Thymus (tissue), 11 donors: Measurements from ENCODE around the gene TRAM2. TPM values are rescaled to one million over a fixed set of nuclear protein-coding genes. Genes with fewer than 3 reads are reported as not detected.

Source experiments
- DNase-seq, 9 donors: peaks; one replicate each; pipeline ENCODE4 v3.0.0-alpha.2; 2013; ENCODE audit warnings: low spot score in 9 of 9, low read depth in 6 of 9, missing footprints in 1 of 9
- H3K27ac ChIP-seq, 2 donors: one replicate each; pipeline ENCODE4 v1.5.1; 2013; ENCODE audit warnings: control low read depth in 1 of 2, low read depth in 1 of 2, low read length in 1 of 2, mild to moderate bottlenecking in 1 of 2, moderate library complexity in 1 of 2
- H3K27me3 ChIP-seq, 2 donors: one replicate each; pipeline ENCODE4 v1.5.1; 2013; ENCODE audit warnings: low read length in 1 of 2; ENCODE audit not compliant: control insufficient read depth in 2 of 2, insufficient read depth in 1 of 2
- H3K36me3 ChIP-seq, 2 donors: one replicate each; pipeline ENCODE4 v1.5.1; 2013; ENCODE audit warnings: low read length in 1 of 2, mild to moderate bottlenecking in 1 of 2, moderate library complexity in 1 of 2; ENCODE audit not compliant: control insufficient read depth in 2 of 2, insufficient read depth in 2 of 2
- H3K4me1 ChIP-seq, 2 donors: one replicate each; pipeline ENCODE4 v1.5.1; 2013; ENCODE audit warnings: low read length in 2 of 2; ENCODE audit not compliant: control insufficient read depth in 2 of 2, insufficient read depth in 2 of 2
- H3K4me3 ChIP-seq, 2 donors: one replicate each; pipeline ENCODE4 v1.5.1; 2013; ENCODE audit warnings: low read length in 2 of 2, control low read depth in 1 of 2, mild to moderate bottlenecking in 1 of 2
- H3K9me3 ChIP-seq, 2 donors: one replicate each; pipeline ENCODE4 v1.5.1; 2013; ENCODE audit warnings: low read length in 1 of 2, mild to moderate bottlenecking in 1 of 2; ENCODE audit not compliant: control insufficient read depth in 2 of 2, insufficient read depth in 1 of 2
- WGBS: extraction: QIAGEN DNeasy Blood & Tissue Kit; methylation state at CpG from one replicate; pipeline ENCODE4 v1.1.7; 2013; 5-methylcytosine and 5-hydroxymethylcytosine counted together
- polyA plus RNA-seq: library from polyadenylated mRNA; stranded (reverse); fragments of 200-250 nt; gene quantifications from one replicate; pipeline ENCODE4 v1.2.3, GENCODE V29; 2013
- total RNA-seq: library from RNA; stranded (reverse); fragments of 120-200 nt; gene quantifications from one replicate; pipeline ENCODE4 v1.2.4, GENCODE V29; 2013
- donor health status: healthy.

Gene TRAM2
- total and polyA plus RNA-seq, 2 donors: 3.1 to 3.4 TPM

GRCh38 chr6:52574709-52575501 lies 2.0 kb downstream of the TRAM2 start:
- no peak overlapping the region for H3K4me3 ChIP-seq
- DNase-seq: peak in 5 of 9 donors; percentile 46 to 74 (median 55)
- H3K36me3 ChIP-seq: no peaks in the 10 kb centered on the region
- H3K4me1 ChIP-seq: peaks cover 21 to 46% of the 10 kb centered on the region in 2 donors
- peak overlapping the region in 1 of 2 donors; percentile 34 for H3K27ac ChIP-seq
- 37% methylated on average over 13 of the region's 13 CpGs for WGBS
- H3K27me3 ChIP-seq: peaks cover 0 to 7% of the 10 kb centered on the region in 2 donors
- peaks cover 0 to 7% of the 10 kb centered on the region in 2 donors for H3K9me3 ChIP-seq

GRCh38 chr6:52573295-52573694 lies 3.6 kb downstream of the TRAM2 start:
- Histone ChIP-seq H3K36me3 (no peaks in the 10 kb centered on the region), H3K27ac (no peak overlapping the region), H3K4me1 (peaks cover 21 to 46% of the 10 kb centered on the region in 2 donors), H3K4me3 (no peak overlapping the region), H3K9me3 (peaks cover 0 to 7% of the 10 kb centered on the region in 2 donors), H3K27me3 (peaks cover 0 to 7% of the 10 kb centered on the region in 2 donors)
- DNase-seq: no peak
- 93% methylated on average over 2 of the region's 2 CpGs for WGBS

GRCh38 chr6:52572536-52572935 lies 4.3 kb downstream of the TRAM2 start:
- Histone ChIP-seq H3K4me3 (no peak overlapping the region), H3K27ac (no peak overlapping the region), H3K4me1 (peaks cover 20 to 46% of the 10 kb centered on the region in 2 donors), H3K36me3 (no peaks in the 10 kb centered on the region), H3K9me3 (peaks cover 0 to 7% of the 10 kb centered on the region in 2 donors), H3K27me3 (peaks cover 0 to 7% of the 10 kb centered on the region in 2 donors)
- no peak for DNase-seq
- over 99% methylated on average over 4 of the region's 4 CpGs for WGBS

- H3K27me3 ChIP-seq: peaks cover 0 to 2% of the 10 kb centered on the region in 2 donors
- no peaks in the 10 kb centered on the region for H3K36me3 ChIP-seq
- H3K4me3 ChIP-seq: no peak overlapping the region
- H3K9me3 ChIP-seq: peaks cover 0 to 3% of the 10 kb centered on the region in 2 donors
- no peak overlapping the region for H3K27ac ChIP-seq
- 91% methylated on average over 10 of the region's 10 CpGs for WGBS
- DNase-seq: no peak
- peaks cover 18 to 42% of the 10 kb centered on the region in 2 donors for H3K4me1 ChIP-seq
These were observed 5.6 kb downstream of the TRAM2 start for GRCh38 chr6:52571099-52571755.

- Histone ChIP-seq H3K9me3 (no peaks in the 10 kb centered on the region), H3K4me3 (no peak overlapping the region), H3K36me3 (no peaks in the 10 kb centered on the region), H3K27me3 (no peaks in the 10 kb centered on the region), H3K4me1 (peaks cover 14 to 37% of the 10 kb centered on the region in 2 donors), H3K27ac (no peak overlapping the region)
- DNase-seq: no peak
- 92% methylated on average over 8 of the region's 8 CpGs for WGBS
These were observed 6.6 kb downstream of the TRAM2 start for GRCh38 chr6:52570291-52570700.

GRCh38 chr6:52568320-52568719 lies 8.5 kb downstream of the TRAM2 start:
- H3K9me3 ChIP-seq: no peaks in the 10 kb centered on the region
- H3K4me3 ChIP-seq: no peak overlapping the region
- no peak overlapping the region for H3K27ac ChIP-seq
- no peaks in the 10 kb centered on the region for H3K27me3 ChIP-seq
- 95% methylated on average over 4 of the region's 4 CpGs for WGBS
- H3K4me1 ChIP-seq: peaks cover 0 to 17% of the 10 kb centered on the region in 2 donors
- H3K36me3 ChIP-seq: no peaks in the 10 kb centered on the region
- DNase-seq: no peak

GRCh38 chr6:52566853-52567279 lies 10.0 kb downstream of the TRAM2 start:
- Histone ChIP-seq H3K27ac (no peak overlapping the region), H3K4me3 (no peak overlapping the region), H3K27me3 (no peaks in the 10 kb centered on the region), H3K4me1 (peaks cover 0 to 11% of the 10 kb centered on the region in 2 donors), H3K36me3 (no peaks in the 10 kb centered on the region), H3K9me3 (no peaks in the 10 kb centered on the region)
- DNase-seq: no peak
- 92% methylated on average over 3 of the region's 3 CpGs for WGBS

GRCh38 chr6:52566201-52566600 lies 10.7 kb downstream of the TRAM2 start:
- H3K27ac ChIP-seq: no peak overlapping the region
- no peak overlapping the region for H3K4me3 ChIP-seq
- WGBS: 46% methylated on average over 2 of the region's 2 CpGs
- no peak for DNase-seq
- H3K9me3 ChIP-seq: no peaks in the 10 kb centered on the region
- no peaks in the 10 kb centered on the region for H3K27me3 ChIP-seq
- H3K4me1 ChIP-seq: peaks cover 0 to 8% of the 10 kb centered on the region in 2 donors
- no peaks in the 10 kb centered on the region for H3K36me3 ChIP-seq

- no peak for DNase-seq
- Histone ChIP-seq H3K4me1 (peaks cover 0 to 5% of the 10 kb centered on the region in 2 donors), H3K9me3 (no peaks in the 10 kb centered on the region), H3K27ac (no peak overlapping the region), H3K36me3 (no peaks in the 10 kb centered on the region), H3K27me3 (no peaks in the 10 kb centered on the region), H3K4me3 (no peak overlapping the region)
- WGBS: 99% methylated on average over 3 of the region's 3 CpGs
These were observed 12.0 kb downstream of the TRAM2 start for GRCh38 chr6:52564856-52565255.
